ENCODE data around the gene MAPK10. TPM values are rescaled to one million over a fixed set of nuclear protein-coding genes. Genes with fewer than 3 reads are reported as not detected.
"Not testable (repeated sequence)": the region's sequence is repeated elsewhere in the genome, so short reads cannot be mapped to it uniquely, and the experiment has no call there.

Gene MAPK10
- total RNA-seq, 2 donors from 2014 or later, result 0.87 to 0.95 TPM

DNA sequence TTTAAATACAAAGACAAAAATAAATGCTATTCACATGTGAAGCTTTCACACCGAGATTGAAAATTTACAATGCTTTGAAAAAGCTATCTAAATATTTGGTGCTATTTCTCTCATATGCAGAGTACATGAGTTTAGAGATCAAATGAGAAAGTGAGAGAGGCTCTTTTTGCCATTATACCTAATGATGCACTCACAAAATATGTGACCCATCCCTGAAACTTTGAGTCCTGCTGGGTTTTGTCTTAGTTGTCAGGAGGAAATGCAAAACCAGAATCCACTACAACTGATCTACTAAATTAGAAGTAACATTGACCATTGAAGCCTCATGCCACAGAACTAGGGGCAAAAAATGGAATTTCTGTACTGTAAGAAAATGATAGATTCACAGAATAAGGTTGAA lies 251.7 kb downstream of the MAPK10 start:
- peaks cover 9% of the 10 kb centered on the region for H3K9me3 Mint-ChIP-seq
- no peaks in the 10 kb centered on the region for H3K36me3 Mint-ChIP-seq (ENCODE audit: low read depth)
- no peak overlapping the region for H3K27ac Mint-ChIP-seq
- no peaks in the 10 kb centered on the region for H3K27me3 Mint-ChIP-seq
- H3K4me1 Mint-ChIP-seq, result no peaks in the 10 kb centered on the region
- no peak for ATAC-seq (replicated peaks)
- no peak overlapping the region for H3K4me3 Mint-ChIP-seq

DNA sequence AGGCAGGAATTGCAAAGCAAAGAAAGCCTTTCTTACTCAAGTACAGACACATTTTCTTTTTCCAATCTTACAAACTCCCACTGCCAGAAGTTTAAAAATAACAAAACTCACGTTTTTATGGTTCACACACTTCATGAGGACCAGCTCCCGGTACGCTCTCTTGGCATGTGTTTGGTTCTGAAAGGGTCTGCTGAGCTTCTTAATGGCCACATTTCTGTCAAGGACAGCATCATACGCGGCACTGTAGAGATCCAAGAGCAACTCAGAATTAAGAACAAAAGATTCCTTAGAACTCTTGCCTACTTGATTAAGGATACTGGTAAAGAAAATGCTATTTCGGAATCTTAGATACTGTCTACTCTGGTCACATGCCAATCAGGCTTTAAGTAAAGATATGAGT lies 252.7 kb downstream of the MAPK10 start:
- H3K36me3 Mint-ChIP-seq (ENCODE audit: low read depth), result no peaks in the 10 kb centered on the region
- no peaks in the 10 kb centered on the region for H3K27me3 Mint-ChIP-seq
- no peak overlapping the region for H3K27ac Mint-ChIP-seq
- ATAC-seq (replicated peaks), result no peak
- no peaks in the 10 kb centered on the region for H3K4me1 Mint-ChIP-seq
- H3K4me3 Mint-ChIP-seq, result no peak overlapping the region
- peaks cover 3% of the 10 kb centered on the region for H3K9me3 Mint-ChIP-seq

DNA sequence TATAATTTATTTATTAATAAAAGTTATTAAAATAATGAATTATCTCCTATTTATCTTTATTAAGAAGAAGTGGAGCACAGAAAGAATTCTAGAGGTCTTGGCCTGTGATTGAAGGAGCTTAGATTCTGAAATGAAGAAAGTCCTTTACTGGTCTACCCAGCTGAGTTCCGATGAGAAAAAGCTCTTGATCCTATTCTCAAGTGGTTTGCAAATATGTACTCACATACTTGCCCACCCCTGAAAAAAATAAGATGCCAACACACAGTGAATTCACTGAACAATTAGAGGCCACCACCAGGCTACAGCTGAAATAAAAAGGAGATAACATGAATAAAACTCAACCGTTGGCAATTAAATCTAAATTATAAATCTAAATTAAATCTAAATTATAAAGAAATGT lies 253.4 kb downstream of the MAPK10 start:
- Mint-ChIP-seq H3K9me3 (peaks cover 3% of the 10 kb centered on the region), H3K36me3 (ENCODE audit: low read depth) (no peaks in the 10 kb centered on the region), H3K27me3 (no peaks in the 10 kb centered on the region), H3K4me1 (no peaks in the 10 kb centered on the region), H3K27ac (no peak overlapping the region), H3K4me3 (no peak overlapping the region)
- no peak for ATAC-seq (replicated peaks)

DNA sequence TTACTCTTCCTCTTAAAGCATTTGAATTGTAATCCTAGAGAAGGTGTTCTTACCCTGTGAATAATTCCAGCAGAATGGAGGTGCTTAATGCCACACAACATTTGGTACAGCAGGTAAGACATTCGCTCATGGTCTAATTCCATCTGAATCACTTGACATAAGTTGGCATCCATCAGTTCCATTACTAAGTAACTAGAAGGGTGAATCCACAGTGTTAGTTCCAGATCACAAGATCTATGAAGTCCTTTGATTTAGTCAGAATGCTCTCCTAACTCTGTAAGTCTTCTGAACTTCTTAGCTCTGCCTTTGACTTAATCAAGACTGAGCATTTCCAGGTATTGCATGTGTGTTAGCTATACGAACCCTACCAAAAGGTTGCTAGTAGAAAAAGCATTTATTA lies 258.0 kb downstream of the MAPK10 start:
- Mint-ChIP-seq H3K4me3 (no peak overlapping the region), H3K36me3 (ENCODE audit: low read depth) (no peaks in the 10 kb centered on the region), H3K27me3 (no peaks in the 10 kb centered on the region), H3K4me1 (no peaks in the 10 kb centered on the region), H3K27ac (no peak overlapping the region), H3K9me3 (no peaks in the 10 kb centered on the region)
- ATAC-seq (replicated peaks), result no peak

DNA sequence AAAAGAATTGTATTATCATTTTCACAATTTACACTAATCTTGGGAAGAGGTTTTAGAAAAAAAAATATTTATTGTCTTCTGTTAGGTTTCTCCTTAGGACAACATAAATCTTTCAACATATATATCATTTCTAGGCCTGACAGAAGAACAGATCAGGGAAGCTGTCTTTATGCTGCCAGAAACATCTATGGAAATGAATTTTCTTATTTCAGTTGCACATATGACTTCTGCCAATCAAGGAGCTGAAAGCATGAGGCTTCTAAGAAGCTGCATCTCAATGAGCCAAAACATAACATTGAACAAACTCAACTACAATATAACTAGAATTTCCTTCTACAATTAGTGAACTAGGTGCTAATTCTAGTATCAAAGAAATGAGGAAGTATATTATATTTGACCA lies 258.4 kb downstream of the MAPK10 start:
- Mint-ChIP-seq H3K4me1 (no peaks in the 10 kb centered on the region), H3K9me3 (no peaks in the 10 kb centered on the region), H3K36me3 (ENCODE audit: low read depth) (no peaks in the 10 kb centered on the region), H3K27me3 (no peaks in the 10 kb centered on the region), H3K27ac (no peak overlapping the region), H3K4me3 (no peak overlapping the region)
- ATAC-seq (replicated peaks), result no peak

DNA sequence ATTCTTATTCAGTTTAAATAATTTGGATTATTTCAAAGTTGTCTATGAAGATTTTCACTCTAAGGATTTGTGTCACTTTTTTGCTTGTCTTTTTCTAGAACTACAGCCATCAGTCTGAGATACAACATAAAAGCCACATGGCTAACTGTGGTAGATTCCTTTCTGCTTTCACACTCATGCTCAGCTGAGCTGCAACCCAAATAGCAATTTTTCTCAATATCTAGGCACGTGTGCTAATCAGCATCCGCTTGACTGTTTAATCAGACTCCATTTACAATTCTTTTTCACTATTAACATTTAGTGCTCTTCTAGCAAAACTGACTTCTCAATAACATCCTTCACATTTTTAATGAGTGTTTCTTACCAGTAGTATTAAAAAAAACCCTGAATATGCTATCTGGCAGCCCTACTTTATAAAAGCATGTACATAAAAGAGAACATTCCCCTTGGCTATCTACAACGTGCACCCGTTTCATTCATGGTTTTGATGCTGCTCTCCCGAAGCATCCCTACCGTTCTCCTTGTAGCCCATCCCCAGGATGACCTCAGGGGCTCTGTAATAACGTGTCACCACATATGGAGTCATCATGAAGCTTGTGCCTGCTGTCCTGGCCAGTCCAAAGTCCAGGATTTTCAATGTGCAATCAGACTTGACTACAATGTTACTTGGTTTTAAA lies 259.2 kb downstream of the MAPK10 start:
- no peak overlapping the region for H3K27ac Mint-ChIP-seq
- no peaks in the 10 kb centered on the region for H3K36me3 Mint-ChIP-seq (ENCODE audit: low read depth)
- no peaks in the 10 kb centered on the region for H3K9me3 Mint-ChIP-seq
- no peaks in the 10 kb centered on the region for H3K27me3 Mint-ChIP-seq
- no peak for ATAC-seq (replicated peaks)
- H3K4me3 Mint-ChIP-seq, result no peak overlapping the region
- H3K4me1 Mint-ChIP-seq, result no peaks in the 10 kb centered on the region

DNA sequence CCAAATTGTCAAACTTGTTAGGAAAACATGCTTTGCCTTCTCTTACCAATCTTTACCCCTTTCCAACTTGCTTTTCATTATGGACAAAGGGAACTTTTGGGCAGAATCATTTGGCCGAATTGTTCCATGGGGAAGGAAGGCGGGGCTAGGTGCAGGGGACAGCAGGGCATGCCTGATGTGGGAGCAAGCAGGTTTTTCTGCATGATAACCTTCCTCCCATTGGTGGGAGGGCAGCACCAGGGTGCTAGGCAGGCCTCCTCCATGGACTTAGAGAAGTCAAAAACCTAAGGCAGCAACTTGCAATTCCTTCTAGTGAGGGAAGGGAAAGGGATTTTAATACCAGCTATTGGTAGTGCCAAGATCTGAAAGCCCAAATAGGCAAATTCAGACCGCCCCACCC lies 260.5 kb downstream of the MAPK10 start:
- ATAC-seq (replicated peaks), result no peak
- Mint-ChIP-seq H3K4me1 (no peaks in the 10 kb centered on the region), H3K9me3 (no peaks in the 10 kb centered on the region), H3K36me3 (ENCODE audit: low read depth) (no peaks in the 10 kb centered on the region), H3K4me3 (no peak overlapping the region), H3K27me3 (no peaks in the 10 kb centered on the region), H3K27ac (no peak overlapping the region)

DNA sequence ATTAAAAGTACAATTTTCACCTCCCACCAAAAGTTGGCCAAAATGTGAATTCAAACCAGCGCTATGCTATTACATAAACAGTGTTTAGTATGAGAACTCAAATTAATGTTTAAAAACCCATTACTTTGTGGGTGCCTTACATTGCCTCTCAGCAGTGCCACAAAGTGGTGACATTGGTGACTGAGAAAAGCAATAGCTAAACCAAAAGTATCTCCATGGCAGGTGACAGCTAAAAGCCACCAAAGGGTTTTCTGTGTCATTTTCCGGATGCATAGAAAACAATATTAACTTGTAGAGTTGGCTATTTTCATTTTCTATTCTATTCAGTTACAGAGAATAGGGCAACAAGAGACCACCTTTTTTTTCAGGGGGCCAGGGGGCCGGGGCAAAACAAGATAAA lies 261.2 kb downstream of the MAPK10 start:
- no peak overlapping the region for H3K27ac Mint-ChIP-seq

DNA sequence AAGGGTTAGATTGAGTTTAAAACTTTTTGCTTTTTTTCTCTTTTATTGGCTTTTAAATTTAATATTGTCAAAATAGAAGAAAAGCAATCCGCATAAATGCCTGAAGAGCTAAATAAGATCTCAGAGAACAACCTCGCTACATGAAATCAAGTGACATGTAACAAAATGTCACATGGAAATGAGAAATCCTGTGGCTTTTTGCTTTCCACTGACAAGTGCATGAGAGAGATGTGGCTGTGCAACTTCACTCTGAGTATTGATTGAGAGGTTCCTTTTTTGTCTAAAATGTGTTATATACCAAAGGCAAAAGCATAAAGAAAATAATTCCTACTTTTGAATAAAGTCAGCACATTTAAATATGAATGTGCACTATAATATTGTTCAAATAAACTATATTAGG lies 263.5 kb downstream of the MAPK10 start:
- H3K36me3 Mint-ChIP-seq (ENCODE audit: low read depth), result no peaks in the 10 kb centered on the region
- H3K4me3 Mint-ChIP-seq, result no peak overlapping the region
- no peaks in the 10 kb centered on the region for H3K4me1 Mint-ChIP-seq
- no peaks in the 10 kb centered on the region for H3K9me3 Mint-ChIP-seq
- no peak for ATAC-seq (replicated peaks)
- H3K27ac Mint-ChIP-seq, result no peak overlapping the region
- H3K27me3 Mint-ChIP-seq, result no peaks in the 10 kb centered on the region

More for the DNA sequence above, 261.2 kb downstream of the MAPK10 start:
- no peak overlapping the region for H3K4me3 Mint-ChIP-seq
- no peaks in the 10 kb centered on the region for H3K36me3 Mint-ChIP-seq (ENCODE audit: low read depth)
- H3K4me1 Mint-ChIP-seq, result no peaks in the 10 kb centered on the region
- H3K27me3 Mint-ChIP-seq, result no peaks in the 10 kb centered on the region
- no peaks in the 10 kb centered on the region for H3K9me3 Mint-ChIP-seq
- ATAC-seq (replicated peaks), result no peak

DNA sequence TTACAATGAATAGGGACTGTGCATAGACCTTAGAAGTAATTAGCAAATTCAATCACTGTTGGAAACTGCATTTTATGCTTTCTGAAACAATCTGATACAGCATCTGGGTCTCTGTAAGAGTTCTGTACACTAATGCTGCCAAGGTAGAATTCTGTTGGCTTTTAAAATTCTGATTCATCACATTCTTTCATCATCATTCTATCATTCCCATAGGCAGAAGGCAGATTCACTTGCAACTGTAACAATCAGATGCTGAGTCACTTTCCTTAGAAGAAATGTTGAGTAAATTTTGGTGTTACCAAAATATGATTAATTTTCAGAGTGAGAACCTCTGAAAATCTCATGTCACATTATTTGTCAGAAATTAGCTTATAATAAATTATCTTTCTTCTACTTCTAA lies 267.2 kb downstream of the MAPK10 start:
- Mint-ChIP-seq H3K36me3 (ENCODE audit: low read depth) (no peaks in the 10 kb centered on the region), H3K27ac (no peak overlapping the region), H3K9me3 (no peaks in the 10 kb centered on the region), H3K4me3 (no peak overlapping the region), H3K27me3 (no peaks in the 10 kb centered on the region), H3K4me1 (no peaks in the 10 kb centered on the region)
- no peak for ATAC-seq (replicated peaks)

DNA sequence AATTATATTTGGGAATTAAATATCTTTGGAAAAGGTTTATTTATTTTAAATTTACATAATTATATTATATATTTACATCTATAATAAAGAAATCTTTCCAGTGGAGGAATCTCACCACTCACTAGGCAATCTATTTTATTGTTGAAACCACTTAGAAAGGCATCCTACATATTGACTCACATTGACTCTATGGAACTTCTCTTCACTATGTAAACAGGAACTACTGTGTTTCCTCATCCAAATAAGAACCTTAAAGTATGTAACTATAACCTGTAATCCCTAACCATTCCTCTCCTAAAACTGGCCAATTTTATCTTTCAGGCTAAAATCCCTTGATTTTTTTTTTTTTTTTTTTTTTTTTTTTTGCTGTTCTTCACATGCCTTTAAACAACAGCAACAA lies 268.7 kb downstream of the MAPK10 start:
- H3K9me3 Mint-ChIP-seq, result no peaks in the 10 kb centered on the region
- ATAC-seq (replicated peaks), result no peak
- H3K27me3 Mint-ChIP-seq, result no peaks in the 10 kb centered on the region
- no peaks in the 10 kb centered on the region for H3K4me1 Mint-ChIP-seq
- H3K4me3 Mint-ChIP-seq, result no peak overlapping the region
- H3K27ac Mint-ChIP-seq, result no peak overlapping the region
- no peaks in the 10 kb centered on the region for H3K36me3 Mint-ChIP-seq (ENCODE audit: low read depth)

DNA sequence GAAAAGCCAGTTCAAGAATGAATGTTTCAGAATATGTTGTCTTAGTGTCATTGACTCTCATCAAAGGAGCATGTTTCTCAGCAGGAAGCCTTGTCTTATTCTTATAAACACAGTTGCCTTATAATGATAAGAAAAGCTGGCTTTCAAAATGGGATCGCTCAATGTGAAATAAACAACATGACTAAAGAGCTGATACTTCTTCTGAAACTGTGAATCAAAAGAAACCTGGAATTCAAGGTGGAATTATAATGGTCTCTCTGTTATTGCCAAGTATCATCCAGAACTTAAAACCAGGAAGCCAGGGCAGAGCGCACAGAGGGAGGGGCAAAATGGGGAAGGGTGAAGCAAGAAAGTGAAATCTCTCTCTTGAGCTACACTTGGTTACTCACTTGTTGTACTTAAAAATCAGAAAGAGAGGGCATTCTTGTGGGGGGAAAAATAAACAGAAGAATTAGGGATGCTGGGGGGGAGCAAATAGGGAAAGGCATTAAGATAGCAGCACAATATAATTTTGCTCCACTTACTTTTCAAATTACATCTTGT lies 270.0 kb downstream of the MAPK10 start:
- Mint-ChIP-seq H3K27ac (no peak overlapping the region), H3K4me1 (no peaks in the 10 kb centered on the region), H3K36me3 (ENCODE audit: low read depth) (no peaks in the 10 kb centered on the region), H3K4me3 (no peak overlapping the region), H3K27me3 (no peaks in the 10 kb centered on the region), H3K9me3 (no peaks in the 10 kb centered on the region)
- ATAC-seq (replicated peaks), result no peak

DNA sequence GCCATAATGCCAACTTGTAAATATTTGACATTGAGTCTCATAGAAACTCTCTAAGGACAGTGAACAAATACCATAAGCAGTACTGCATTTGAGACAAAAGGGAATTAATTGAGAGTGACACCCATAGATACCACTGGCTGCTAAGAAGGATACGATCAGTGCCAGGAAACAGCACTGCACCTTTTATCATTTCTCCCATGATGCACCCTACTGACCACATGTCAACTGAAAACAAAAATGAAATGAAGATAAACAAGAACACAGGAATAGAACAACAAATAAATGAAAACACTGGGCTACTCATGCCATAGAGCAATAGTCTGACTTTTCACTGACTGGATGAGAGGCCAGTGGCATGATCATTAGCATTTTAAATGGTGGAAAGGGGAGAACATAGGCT lies 270.8 kb downstream of the MAPK10 start:
- no peaks in the 10 kb centered on the region for H3K9me3 Mint-ChIP-seq
- no peak overlapping the region for H3K27ac Mint-ChIP-seq
- ATAC-seq (replicated peaks), result no peak
- H3K36me3 Mint-ChIP-seq (ENCODE audit: low read depth), result no peaks in the 10 kb centered on the region
- no peaks in the 10 kb centered on the region for H3K27me3 Mint-ChIP-seq
- H3K4me1 Mint-ChIP-seq, result no peaks in the 10 kb centered on the region
- H3K4me3 Mint-ChIP-seq, result no peak overlapping the region

DNA sequence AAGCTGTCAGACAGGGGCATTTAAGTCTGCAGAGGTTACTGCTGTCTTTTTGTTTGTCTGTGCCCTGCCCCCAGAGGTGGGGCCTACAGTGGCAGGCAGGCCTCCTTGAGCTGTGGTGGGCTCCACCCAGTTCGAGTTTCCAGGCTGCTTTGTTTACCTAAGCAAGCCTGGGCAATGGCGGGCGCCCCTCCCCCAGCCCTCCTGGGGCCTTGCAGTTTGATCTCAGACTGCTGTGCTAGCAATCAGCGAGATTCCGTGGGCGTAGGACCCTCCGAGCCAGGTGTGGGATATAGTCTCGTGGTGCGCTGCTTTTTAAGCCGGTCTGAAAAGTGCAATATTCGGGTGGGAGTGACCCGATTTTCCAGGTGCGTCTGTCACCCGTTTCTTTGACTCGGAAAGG lies 284.1 kb downstream of the MAPK10 start:
- ATAC-seq (replicated peaks); H3K4me3 Mint-ChIP-seq; H3K27me3 Mint-ChIP-seq; H3K4me1 Mint-ChIP-seq; H3K36me3 Mint-ChIP-seq (ENCODE audit: low read depth); H3K9me3 Mint-ChIP-seq; H3K27ac Mint-ChIP-seq: not testable (repeated sequence)

DNA sequence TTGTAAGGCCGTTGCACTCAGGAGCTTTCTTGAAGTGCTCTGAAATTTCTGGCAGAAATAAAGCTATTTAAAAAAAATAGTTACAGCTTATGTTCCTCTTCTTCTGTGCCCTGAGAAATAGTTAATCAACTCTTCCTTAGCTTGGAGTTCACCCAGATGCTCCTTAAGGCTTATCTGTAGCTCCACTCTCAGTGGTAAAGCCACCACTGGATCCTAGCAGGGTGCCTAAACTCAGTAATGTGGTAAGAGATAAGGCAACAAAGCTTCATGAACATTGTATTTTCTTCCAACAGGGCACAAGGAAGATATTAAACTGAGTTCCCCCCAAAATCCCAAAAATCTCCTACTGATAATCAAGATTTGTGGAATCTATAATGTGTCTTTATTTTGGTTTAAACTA lies 299.5 kb downstream of the MAPK10 start:
- no peaks in the 10 kb centered on the region for H3K27me3 Mint-ChIP-seq
- no peaks in the 10 kb centered on the region for H3K4me1 Mint-ChIP-seq
- H3K9me3 Mint-ChIP-seq, result no peaks in the 10 kb centered on the region
- H3K27ac Mint-ChIP-seq, result no peak overlapping the region
- no peaks in the 10 kb centered on the region for H3K36me3 Mint-ChIP-seq (ENCODE audit: low read depth)
- no peak overlapping the region for H3K4me3 Mint-ChIP-seq
- ATAC-seq (replicated peaks), result no peak

DNA sequence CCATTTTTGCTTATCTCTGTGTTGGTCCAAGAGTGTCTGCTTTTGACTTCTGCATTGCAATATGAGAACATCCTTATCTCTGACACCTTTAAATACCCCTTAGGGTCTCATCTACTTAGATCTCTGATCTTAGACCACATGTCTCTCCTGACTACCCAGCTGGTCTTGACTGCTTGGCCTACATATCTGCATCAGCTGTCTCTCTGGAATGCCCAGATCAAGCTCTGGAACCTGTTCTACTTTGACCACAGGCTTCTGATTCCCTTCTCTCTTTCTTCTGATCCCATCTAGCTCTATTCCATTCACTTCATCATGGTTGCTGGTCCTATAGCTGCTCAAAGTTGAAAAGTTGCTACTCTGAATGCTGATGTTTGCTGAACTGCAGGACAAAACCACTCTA lies 301.2 kb downstream of the MAPK10 start:
- no peaks in the 10 kb centered on the region for H3K4me1 Mint-ChIP-seq
- no peak overlapping the region for H3K27ac Mint-ChIP-seq
- H3K4me3 Mint-ChIP-seq, result no peak overlapping the region
- no peaks in the 10 kb centered on the region for H3K27me3 Mint-ChIP-seq
- H3K9me3 Mint-ChIP-seq, result no peaks in the 10 kb centered on the region
- ATAC-seq (replicated peaks), result no peak
- no peaks in the 10 kb centered on the region for H3K36me3 Mint-ChIP-seq (ENCODE audit: low read depth)

Measured in activated T-helper 17 cell treated with anti-CD3 and anti-CD28 coated beads, Interleukin-2, amount 50 U/mL, for 72 hours (primary cell).